GM19324 (cell line): ENCODE results near the gene WRAP73.

Experiments
- ATAC-seq: cut with Tn5 transposase; IDR thresholded peaks from one replicate; pipeline ENCODE4 v1.9.1; 2021; ENCODE audit warnings: mild to moderate bottlenecking, moderate library complexity; ENCODE audit not compliant: unreplicated experiment, low FRiP score

WRAP73 gene, protein sequence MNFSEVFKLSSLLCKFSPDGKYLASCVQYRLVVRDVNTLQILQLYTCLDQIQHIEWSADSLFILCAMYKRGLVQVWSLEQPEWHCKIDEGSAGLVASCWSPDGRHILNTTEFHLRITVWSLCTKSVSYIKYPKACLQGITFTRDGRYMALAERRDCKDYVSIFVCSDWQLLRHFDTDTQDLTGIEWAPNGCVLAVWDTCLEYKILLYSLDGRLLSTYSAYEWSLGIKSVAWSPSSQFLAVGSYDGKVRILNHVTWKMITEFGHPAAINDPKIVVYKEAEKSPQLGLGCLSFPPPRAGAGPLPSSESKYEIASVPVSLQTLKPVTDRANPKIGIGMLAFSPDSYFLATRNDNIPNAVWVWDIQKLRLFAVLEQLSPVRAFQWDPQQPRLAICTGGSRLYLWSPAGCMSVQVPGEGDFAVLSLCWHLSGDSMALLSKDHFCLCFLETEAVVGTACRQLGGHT

DNA sequence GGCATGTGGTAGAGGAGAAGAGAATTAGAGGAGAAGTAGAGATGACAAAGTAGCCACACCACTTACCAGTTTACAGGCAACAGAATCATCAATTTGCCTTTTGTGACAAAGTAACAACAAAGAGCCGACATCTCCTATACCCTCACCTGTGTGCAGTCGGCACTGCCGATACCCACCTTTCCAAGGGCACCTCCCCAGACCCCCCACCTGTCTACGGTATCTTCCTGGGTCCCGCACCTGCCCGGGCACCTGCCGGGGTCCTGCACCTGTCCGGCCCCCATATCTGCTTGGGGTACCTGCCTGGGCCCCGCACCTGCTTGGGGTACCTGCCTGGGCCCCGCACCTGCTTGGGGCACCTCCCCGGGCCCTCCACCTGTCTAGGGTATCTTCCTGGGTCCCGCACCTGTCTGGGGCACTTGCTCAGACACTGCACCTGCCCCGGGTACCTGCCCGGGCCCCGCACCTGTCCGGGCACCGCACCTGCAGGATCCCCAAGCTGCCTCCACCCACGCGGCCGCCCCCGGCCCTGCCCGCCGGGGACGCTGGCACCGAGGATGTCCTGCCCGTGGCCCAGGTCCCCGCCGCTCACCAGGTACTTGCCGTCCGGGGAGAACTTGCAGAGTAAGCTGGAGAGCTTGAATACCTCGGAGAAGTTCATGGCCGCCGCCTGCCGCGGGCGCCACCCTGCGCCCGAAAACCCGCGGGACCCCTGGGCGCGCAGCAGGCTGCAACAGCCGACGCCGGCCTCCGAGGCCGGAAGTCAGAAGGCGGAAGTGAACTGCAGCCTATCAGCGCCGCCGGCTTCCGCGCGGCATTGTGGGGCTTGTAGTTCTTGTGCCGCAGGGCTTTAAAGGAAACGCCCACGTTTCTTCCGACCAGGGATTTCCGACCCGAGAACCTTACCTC lies at the start of gene WRAP73:
TSS of gene WRAP73 (minus strand) at position 762 of the 906 bp plus-strand sequence. CDS start at position 658, 104 bp downstream.
- ATAC-seq = peak; percentile 78

DNA sequence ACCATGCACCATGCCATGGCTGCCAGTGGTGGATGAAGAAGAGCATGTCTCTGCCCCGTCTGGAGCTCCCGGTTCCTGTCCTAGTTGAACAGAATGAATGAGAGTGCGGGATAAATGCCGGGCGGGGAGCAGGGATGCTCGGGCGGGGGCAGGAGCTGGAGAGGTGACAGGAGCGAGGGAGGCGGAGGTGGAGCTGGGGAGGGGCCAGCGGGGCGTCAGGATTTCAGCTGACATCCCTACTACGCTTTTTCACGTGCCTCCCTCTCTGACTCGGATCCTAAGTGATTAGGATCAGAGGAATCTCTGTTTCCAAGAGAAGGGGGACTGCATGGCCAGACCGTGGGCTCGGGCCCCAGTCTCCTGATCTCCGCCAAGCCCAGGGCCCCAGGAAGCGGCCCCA lies 49.7 kb upstream of the WRAP73 start:
- no peak for ATAC-seq

DNA sequence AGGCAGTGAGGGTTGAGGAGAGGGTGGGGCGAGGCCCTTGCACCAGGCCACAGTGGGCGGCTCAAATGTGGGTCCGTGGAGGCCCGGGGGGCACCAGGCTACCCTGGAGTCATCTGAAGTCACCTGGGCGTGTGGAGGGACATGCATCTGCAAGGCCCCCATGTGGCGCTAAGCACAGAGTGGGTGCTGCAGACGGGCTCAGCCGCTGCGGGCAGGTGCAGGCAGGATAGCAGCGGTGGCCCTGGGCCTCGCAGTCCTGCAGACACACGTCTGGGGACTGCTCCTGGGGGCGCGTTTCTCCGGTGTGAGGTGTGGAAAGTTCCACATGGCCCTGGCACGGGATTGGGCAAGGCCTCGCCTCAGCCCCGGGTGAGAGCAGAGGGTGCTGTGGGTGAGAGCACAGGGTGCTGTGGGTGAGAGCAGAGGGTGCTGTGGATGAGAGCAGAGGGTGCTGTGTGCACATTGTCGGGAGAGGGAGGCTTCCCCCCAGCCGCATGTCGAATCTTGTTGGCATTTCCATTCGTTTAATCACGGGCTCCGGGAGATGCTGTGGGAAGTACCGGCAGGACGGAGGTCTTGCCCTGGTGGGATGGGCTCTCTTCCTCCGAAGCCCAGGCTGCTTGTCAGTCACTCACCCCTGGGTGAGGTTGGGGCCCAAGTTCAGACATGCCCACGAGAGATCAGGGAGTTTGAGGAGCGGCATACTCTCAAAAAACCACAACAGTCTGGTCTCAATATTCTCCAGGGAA lies 48.9 kb upstream of the WRAP73 start:
- ATAC-seq = no peak

DNA sequence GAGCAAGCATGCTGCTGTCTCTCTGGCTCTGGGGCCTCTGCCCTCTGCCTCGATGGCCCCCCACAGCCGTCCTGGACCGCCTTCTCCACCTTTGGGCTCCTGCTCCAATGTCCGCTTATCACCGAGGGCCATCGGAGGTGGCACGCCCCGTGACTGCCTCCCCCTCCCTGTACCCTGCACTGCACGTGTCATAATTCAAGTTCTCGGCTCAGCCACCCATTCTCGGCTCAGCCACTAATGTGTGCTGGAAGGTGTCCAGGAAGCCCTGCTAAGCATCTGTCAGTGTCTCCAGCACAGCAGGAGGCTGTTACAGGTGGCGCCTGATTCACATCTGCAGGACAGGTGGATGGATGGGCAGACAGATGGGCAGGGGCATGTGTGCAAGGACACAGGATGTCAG lies 47.9 kb upstream of the WRAP73 start:
- ATAC-seq = no peak

DNA sequence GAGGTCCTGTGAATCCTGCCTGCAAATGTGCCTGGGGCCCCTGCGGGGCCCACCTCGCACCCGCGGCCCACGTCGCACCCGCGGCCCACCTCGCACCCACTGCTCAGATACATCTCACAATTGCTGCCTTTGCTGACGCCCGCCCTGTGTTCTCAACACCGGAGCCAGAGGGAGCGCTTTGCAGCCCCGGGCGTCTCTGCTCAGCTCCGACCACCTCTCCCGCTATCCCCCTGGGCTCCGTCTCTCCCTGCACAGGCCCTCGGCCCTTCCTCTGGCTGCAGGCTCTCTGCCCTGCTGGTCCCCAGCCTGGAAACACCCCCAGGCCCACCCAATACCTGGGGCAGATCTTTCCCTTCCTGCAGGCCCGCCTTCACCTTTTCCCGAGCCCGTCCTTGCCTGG lies 47.2 kb upstream of the WRAP73 start:
- no peak for ATAC-seq

DNA sequence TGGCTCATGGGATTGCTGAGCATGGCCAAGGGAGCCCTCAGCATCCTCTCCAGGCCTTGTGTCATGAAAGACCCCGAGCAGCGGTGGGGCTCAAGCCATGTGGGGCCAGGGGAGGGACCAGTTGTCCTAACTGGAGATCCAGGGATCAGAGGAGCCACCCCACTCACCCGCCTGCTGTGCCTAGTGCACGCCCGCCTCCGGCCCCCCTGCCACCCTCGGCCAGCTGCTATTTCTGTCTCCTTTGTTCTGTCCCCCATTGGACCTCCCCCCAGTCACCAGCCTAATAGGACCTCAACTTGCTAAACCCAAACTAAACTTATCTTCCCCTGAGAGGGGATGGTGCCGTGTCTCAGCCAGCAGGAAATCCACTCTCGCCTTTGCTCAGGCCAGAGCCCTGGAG lies 46.8 kb upstream of the WRAP73 start:
- ATAC-seq = no peak

DNA sequence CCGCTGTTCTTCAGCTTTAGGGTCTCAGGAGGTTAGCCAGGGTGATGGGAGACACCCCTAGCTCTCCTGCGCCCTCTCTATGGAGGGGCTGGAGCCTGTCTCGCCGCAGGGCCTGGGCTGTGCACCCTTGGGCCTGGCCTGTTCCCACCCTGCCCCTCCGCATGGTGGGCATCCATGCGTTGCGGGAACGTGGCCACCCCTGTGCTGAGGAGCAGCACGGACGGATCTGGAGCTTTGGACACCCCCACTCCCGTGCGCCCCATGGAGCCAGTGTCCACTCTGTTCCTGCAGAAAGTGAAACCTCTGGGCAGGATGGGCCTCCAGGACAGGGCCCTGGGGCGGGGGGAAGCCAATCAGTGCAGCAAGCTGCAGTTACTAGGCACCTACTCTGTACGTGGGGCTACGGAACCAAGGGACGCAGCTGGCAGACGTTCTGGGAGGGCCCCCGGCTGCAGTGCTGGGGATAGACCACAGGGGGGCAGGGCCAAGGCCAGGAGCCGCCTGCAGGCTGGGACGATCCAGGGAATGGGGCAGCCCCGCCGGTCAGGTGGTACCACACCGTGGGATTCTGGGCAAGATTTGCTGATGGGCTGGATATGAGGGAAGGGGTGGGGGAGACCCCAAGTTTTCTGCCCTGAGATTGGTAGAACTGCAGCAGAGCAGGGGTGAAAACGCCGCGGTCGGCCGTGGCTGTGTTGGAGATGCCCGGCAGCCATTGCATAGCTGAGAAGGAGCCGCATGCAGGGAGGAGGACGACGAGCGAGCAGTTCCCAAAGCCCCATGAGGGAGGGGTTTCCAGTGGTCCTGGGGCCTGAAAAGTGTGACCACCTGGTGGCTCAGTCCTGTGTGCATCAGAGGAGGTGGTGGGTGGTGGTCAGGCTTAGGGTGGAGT lies 45.7 kb upstream of the WRAP73 start:
- no peak for ATAC-seq

DNA sequence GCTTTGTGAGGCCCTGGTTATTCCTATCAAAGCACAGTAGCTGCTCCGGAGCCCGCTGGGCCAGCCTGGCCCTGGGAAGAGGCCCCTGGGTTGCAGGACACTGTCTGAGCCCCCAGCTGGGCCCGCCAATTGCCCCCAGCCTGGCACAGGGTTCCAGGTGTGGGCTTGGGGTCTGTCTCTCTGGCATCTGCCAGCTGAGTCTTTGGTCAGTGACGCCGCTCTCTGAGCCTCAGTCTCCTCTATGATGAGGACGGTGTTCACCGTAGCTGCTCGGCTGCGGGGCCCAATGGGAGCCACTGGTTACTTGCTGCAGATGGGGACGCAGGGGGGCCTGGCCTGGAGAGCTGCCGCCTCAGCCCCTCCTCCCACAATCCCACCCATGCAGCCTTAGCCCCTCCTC lies 43.4 kb upstream of the WRAP73 start:
- ATAC-seq = no peak

DNA sequence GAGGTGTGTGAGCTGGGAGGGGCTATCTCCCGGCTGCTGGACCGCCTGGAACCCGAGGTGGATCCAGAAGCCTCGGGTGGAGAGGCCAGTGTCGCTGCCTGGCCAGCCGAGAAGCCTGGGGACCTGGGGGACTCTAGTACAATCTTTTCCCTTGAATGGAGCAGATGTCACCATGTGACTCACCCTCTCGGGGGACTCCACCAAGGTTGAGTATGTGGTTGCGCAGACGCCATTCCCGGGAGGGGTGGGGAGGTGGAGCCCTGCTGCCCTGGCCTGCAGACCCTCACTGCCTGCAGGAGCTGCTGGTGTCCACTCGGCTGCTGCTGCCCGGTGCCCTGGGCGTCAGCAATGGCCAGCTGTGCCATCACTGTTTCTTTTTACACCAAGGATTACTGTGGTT lies 42.7 kb upstream of the WRAP73 start:
- ATAC-seq = no peak

DNA sequence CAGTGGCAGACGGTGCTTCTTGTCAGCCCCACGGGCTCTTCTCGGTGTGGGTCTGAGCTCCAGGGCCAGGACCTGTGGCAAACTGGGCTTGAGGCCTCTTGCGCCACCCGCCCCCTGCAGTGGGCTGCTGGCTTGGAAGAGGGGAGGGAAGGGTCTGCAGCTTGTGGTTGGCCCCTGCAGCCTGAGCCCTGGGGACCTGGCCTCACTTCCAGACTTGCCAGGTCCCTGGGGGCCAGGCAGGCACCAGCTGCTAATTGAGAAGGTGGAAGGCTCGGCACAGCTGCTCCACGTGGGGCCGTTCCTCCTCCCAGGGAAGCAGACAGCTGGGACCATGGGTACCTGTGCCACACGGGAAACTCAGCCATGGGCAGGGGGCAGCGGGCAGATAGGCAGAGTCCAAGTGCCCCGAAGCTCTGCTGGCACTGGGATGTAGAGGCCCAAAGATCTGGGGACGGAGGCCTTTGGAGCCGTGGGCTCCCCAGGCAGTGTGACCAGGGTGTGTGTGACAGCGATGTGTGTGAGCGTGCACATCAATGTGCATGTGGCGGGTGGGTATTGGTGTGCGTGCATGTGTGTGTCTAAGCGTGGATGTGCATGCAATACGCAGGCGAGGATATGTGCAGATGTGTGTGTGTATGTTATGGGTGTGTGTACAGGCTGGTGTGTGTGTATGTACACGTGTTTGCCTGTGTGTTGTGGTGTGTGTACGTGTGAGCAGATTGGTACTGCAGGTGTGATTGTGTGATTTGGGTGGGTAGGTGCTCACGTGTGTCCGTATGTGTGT lies 41.7 kb upstream of the WRAP73 start:
- no peak for ATAC-seq

DNA sequence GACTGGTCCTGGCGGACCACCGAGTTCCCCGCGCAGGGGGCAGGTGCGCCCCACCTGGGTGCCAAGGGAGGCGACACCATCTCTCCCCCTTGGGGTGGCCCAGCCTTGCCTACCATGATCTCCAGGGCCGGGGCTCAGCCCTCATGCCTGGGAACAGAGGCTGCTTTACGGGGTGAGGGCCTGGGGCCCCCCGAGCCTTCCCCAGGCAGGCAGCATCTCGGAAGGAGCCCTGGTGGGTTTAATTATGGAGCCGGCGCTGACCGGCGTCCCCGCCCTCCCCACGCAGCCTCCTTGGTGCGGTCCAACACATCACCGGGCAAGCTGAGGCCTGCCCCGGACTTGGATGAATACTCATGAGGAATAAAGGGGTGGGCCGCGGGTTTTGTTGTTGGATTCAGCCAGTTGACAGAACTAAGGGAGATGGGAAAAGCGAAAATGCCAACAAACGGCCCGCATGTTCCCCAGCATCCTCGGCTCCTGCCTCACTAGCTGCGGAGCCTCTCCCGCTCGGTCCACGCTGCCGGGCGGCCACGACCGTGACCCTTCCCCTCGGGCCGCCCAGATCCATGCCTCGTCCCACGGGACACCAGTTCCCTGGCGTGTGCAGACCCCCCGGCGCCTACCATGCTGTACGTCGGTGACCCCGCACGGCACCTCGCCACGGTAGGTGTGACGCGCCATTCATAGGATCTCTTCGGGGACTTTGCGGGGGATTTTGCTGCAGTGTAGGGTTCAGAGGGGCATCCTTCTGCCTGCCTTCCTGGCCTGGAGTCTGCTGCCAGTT lies 40.6 kb upstream of the WRAP73 start:
- ATAC-seq = no peak

DNA sequence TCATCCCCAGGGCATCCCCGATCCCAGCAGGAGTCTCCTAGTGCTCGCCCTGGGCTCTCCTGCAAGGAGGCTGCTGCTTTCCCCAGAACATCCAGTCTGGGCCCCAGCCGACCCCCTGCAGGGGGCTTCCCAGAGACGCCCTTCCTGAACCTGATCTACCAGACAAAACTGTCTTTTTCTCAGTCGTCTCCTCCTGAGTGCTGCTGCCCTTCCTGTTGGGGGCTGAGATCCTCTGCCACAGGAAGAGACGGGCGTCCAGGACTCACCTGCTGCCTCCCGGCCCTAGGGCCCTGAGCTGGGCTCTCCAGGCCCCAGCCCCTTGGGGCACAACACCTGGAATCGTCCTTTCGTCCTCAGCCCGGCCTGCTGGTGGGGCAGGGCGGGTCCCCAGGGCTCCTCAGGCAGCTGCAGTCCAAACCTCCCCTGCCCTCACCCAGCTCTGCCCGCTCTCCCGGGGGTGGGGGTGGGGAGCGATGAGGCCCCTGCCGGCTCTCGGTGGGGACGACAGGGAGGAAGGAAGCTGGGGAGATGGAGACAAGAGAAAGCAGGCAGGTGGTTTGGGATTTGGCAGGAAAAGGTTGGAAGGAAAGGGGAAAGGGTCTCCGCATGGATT lies 39.3 kb upstream of the WRAP73 start:
- no peak for ATAC-seq

DNA sequence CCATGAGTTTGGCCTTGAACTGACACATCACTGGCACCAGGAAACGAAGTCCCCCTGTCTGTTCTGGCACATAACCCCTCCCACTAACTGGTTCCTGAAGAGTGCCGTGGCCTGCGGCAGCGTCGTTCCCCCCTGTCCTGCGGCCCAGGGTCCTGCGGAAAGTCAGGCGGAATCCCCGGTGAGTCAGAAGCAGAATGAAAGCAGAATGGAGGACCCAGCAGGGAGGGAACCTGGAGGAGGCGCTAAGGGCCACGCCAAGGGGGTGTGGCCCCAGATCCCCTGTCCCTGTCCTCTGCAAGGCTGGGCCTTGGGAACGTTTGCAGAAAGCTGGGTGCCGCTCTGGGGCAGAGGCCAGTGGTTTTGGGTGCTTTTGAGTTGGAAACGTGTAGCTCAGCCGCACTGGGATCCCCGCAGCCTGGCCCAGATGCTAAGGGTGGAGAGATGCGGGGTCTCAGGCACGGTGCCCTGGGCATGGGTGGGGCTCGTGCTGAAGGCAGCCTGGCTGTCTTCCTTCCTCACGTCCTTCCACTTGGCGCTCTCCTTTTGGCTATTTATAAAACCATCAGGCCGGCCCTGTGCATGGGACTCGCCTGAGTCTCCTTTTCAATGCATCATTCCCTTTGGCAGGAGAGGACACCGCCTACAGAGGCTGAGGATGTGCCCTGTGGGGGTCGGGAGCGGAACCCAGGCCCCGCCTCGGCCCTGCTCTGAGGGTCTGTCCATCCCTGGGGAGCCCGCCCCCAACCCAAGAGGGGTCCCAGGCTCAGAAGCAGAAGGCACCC lies 38.6 kb upstream of the WRAP73 start:
- ATAC-seq = no peak

DNA sequence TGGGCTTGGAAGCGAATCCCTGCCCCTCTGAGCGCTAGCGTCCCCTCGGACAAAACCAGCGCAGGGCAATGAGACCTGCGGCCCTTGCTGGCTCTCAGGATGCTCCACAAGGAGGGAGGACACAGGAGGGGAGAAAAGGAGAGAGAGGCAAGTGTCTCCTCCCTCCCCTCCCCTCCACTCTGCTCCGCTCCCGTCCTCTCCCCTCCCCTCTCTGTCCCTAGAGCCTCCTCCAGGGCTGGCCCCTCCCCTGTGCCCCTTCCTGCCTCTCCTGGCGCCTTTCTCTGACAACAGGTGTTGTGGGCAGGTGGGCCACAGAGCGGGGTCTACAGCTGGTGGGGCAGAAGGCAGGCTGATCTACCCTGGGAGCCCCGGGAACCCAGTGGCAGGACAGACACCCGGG lies 37.6 kb upstream of the WRAP73 start:
- no peak for ATAC-seq

DNA sequence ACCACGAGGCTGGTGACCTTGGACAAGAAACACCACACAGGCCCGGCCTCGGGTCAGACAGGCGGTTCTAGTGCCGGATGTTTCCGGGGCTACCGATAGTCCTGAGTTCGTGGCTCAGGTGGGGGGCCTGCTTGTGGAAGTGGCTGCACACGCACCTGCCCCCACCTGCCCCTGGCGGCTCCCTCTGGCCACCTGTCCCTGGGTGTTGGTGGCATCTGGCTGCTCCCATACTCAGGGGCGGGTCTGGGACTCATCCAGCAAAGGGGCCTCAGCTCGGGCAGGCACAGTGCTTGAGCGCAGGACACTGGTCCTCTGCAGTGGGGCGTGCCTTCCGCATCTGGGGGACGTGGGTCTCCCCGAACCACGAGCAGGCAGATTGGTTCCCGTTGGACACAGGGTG lies 36.0 kb upstream of the WRAP73 start:
- no peak for ATAC-seq

DNA sequence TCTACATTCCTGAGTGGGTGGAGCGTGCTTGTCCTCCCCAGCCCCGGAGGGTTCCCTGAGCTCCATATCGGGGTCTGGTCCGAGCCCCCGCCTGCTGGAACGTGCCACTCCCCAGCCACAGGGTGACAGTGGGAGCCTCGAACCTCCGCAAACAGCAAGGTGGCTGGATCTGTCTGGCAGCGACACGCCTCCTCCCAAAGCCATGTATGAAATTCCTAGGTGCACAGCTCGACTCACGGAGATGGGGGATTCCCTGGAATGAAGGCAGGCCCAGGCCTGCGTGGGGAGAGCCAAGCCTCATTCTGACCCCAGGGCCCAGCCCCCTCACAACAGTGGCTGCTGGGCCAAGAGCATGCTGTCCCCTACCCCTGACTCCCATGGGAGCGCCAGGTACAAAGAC lies 35.3 kb upstream of the WRAP73 start:
- ATAC-seq = no peak

DNA sequence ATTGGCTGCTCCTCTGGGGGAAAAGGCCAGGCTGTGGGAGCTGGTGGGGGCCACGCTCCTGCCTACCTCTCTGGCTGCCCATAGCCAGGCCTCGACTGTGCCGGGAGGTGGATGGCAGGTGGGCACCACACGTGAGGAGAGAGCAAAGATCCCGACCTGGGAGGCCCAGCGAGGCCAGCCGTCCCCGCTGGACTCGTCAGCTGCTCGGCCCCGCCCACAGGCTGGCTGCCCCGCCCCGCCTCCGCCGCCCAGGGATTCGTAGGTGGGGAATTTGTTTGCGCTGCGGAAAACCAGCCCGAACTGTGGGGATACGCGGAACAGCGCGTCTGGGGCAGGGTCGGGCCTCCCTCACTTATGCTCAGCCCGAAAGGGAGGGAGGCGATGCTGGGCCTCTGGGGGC lies 34.1 kb upstream of the WRAP73 start:
- ATAC-seq = no peak
